DND-41 (cell line): ENCODE data around the gene DHFR2.

Source experiments
- CTCF ChIP-seq: IDR thresholded peaks from 2 replicates; pipeline ENCODE4 v1.5.1; 2012; ENCODE audit warnings: borderline replicate concordance, low read length, moderate library complexity, mild to moderate bottlenecking; ENCODE audit not compliant: poor library complexity, severe bottlenecking; ENCODE audit errors: extremely low read depth
- EZH2 ChIP-seq: IDR thresholded peaks from 3 replicates; pipeline ENCODE4 v1.6.1; 2012; ENCODE audit warnings: borderline replicate concordance, low read depth, mild to moderate bottlenecking, moderate library complexity, low read length, inconsistent platforms; ENCODE audit not compliant: severe bottlenecking

GRCh38 chr3:94008253-94008652 lies 54.5 kb downstream of the DHFR2 start:
- TF ChIP-seq CTCF (no peak), EZH2 (no peak)
